Left ventricle myocardium inferior (tissue), 1 donor: Measurements from ENCODE around the gene AJM1. TPM values are rescaled to one million over a fixed set of nuclear protein-coding genes. Genes with fewer than 3 reads are reported as not detected.
A peak's percentile ranks its signal among the peaks of the same experiment; 100 is the strongest.

Source experiments
- DNase-seq: peaks from one replicate; pipeline ENCODE4 v3.0.0-alpha.2; 2020
- H3K27ac ChIP-seq: fragments of 200-600 bp; replicated peaks from 2 replicates; pipeline ENCODE4 v1.8.0; 2021
- H3K27me3 ChIP-seq: fragments of 200-600 bp; 2 replicates; pipeline ENCODE4 v1.8.0; 2021; ENCODE audit warnings: low read depth
- H3K36me3 ChIP-seq: fragments of 200-600 bp; 2 replicates; pipeline ENCODE4 v1.8.0; 2021
- H3K4me1 ChIP-seq: fragments of 200-600 bp; 2 replicates; pipeline ENCODE4 v1.8.0; 2021
- H3K4me3 ChIP-seq: fragments of 200-600 bp; 2 replicates; pipeline ENCODE4 v1.8.0; 2021; ENCODE audit warnings: mild to moderate bottlenecking, moderate library complexity
- H3K9me3 ChIP-seq: fragments of 200-600 bp; replicated peaks from 2 replicates; pipeline ENCODE4 v1.8.0; 2021
- CTCF ChIP-seq: fragments of 200-600 bp; IDR thresholded peaks from 2 replicates; pipeline ENCODE4 v1.8.0; 2021; ENCODE audit warnings: antibody characterized with exemption, mild to moderate bottlenecking, borderline replicate concordance
- intact Hi-C: fragments of 100-400 bp; cut with micrococcal nuclease; formaldehyde crosslinking; loops from one replicate; pipeline ENCODE4 v1.11.0; 2022
- total RNA-seq: library from RNA; stranded (reverse); fragmentation: NEBNext Ultra II Directional; extraction: Animal tissue kit (Norgen Biotek cat#: 25700); gene quantifications from one replicate; pipeline ENCODE4 v1.2.1, GENCODE V29; 2021
- donor health status: DM: no; HTN: yes; CAD: no; lungs with severe emphysema.

Gene AJM1
- total RNA-seq, 1 donor from 2014 or later = 7.7 TPM

- H3K27ac ChIP-seq = no peak overlapping the region
- no peak for TF ChIP-seq CTCF
- H3K9me3 ChIP-seq = no peaks in the 10 kb centered on the region
- H3K4me1 ChIP-seq = peaks cover 47% of the 10 kb centered on the region
- H3K36me3 ChIP-seq = peaks cover 40% of the 10 kb centered on the region
- intact Hi-C loops = loop anchor here (10.0 kb wide), 1 partner anchor 64 kb away; no protein-coding TSS in a partner anchor
- no peak overlapping the region for H3K4me3 ChIP-seq
- DNase-seq = no peak
- no peaks in the 10 kb centered on the region for H3K27me3 ChIP-seq
Observed at GRCh38 chr9:136860529-136860928, 18.3 kb downstream of the AJM1 start.

GRCh38 chr9:136860933-136861873 lies 18.9 kb downstream of the AJM1 start:
- Histone ChIP-seq H3K9me3 (no peaks in the 10 kb centered on the region), H3K4me1 (peaks cover 53% of the 10 kb centered on the region), H3K27me3 (no peaks in the 10 kb centered on the region), H3K27ac (no peak overlapping the region), H3K36me3 (peaks cover 40% of the 10 kb centered on the region), H3K4me3 (no peak overlapping the region)
- peak; percentile 8 for DNase-seq
- intact Hi-C loops = loop anchor here (10.0 kb wide), 1 partner anchor 64 kb away; no protein-coding TSS in a partner anchor
- no peak for TF ChIP-seq CTCF

GRCh38 chr9:136861874-136862457 lies 19.7 kb downstream of the AJM1 start:
- TF ChIP-seq CTCF = no peak
- Histone ChIP-seq H3K27me3 (no peaks in the 10 kb centered on the region), H3K27ac (no peak overlapping the region), H3K9me3 (no peaks in the 10 kb centered on the region), H3K36me3 (peaks cover 40% of the 10 kb centered on the region), H3K4me1 (peaks cover 57% of the 10 kb centered on the region), H3K4me3 (no peak overlapping the region)
- intact Hi-C loops = loop anchor here (10.0 kb wide), 1 partner anchor 63 kb away; no protein-coding TSS in a partner anchor
- DNase-seq = no peak

- H3K27me3 ChIP-seq = no peaks in the 10 kb centered on the region
- no peak overlapping the region for H3K27ac ChIP-seq
- H3K36me3 ChIP-seq = peaks cover 40% of the 10 kb centered on the region
- H3K4me3 ChIP-seq = no peak overlapping the region
- peaks cover 60% of the 10 kb centered on the region for H3K4me1 ChIP-seq
- TF ChIP-seq CTCF = no peak
- no peaks in the 10 kb centered on the region for H3K9me3 ChIP-seq
- intact Hi-C loops = loop anchor here (10.0 kb wide), 1 partner anchor 62 kb away; no protein-coding TSS in a partner anchor
- DNase-seq = peak; percentile 8
Observed at GRCh38 chr9:136862849-136863622, 20.8 kb downstream of the AJM1 start.
